Smooth muscle cell (in vitro differentiated cells): ENCODE data around the gene PLA2G4A. TPM values are rescaled to one million over a fixed set of nuclear protein-coding genes. Genes with fewer than 3 reads are reported as not detected.

ENCODE experiments used
- DNase-seq: peaks from one replicate; lab custom pipeline; 2025; ENCODE audit not compliant: unreplicated experiment; lab: John Stamatoyannopoulos, UW
- H2AFZ ChIP-seq: fragments of 200-600 bp; sonication (generic); 2 replicates; pipeline ENCODE4 v1.6.0; 2016; ENCODE audit warnings: antibody characterized with exemption, low read depth, mild to moderate bottlenecking
- H3F3A ChIP-seq: fragments of 200-600 bp; sonication (generic); 2 replicates; pipeline ENCODE4 v1.6.0; 2017; ENCODE audit warnings: antibody characterized with exemption, low read depth
- H3K27ac ChIP-seq: fragments of 200-600 bp; sonication (generic); 2 replicates; pipeline ENCODE4 v1.5.1; 2016; ENCODE audit warnings: low read depth, mild to moderate bottlenecking
- H3K27me3 ChIP-seq: fragments of 200-600 bp; sonication (generic); 2 replicates; pipeline ENCODE4 v1.6.1; 2016; ENCODE audit warnings: low read depth, mild to moderate bottlenecking
- H3K36me3 ChIP-seq: fragments of 200-600 bp; sonication (generic); 2 replicates; pipeline ENCODE4 v1.5.1; 2016; ENCODE audit warnings: low read depth
- H3K4me1 ChIP-seq: fragments of 200-600 bp; sonication (generic); 2 replicates; pipeline ENCODE4 v1.5.1; 2016; ENCODE audit warnings: low read depth
- H3K4me2 ChIP-seq: fragments of 200-600 bp; sonication (generic); 2 replicates; pipeline ENCODE4 v1.6.0; 2016; ENCODE audit warnings: mild to moderate bottlenecking
- H3K4me3 ChIP-seq: fragments of 200-600 bp; sonication (generic); 2 replicates; pipeline ENCODE4 v1.5.1; 2016; ENCODE audit warnings: mild to moderate bottlenecking
- H3K79me2 ChIP-seq: fragments of 200-600 bp; sonication (generic); 2 replicates; pipeline ENCODE4 v1.6.0; 2016; ENCODE audit warnings: low read depth, mild to moderate bottlenecking
- H3K9ac ChIP-seq: fragments of 200-600 bp; sonication (generic); 2 replicates; pipeline ENCODE4 v1.6.0; 2016; ENCODE audit warnings: low read depth
- H3K9me3 ChIP-seq: fragments of 200-600 bp; sonication (generic); replicated peaks from 2 replicates; pipeline ENCODE4 v1.5.1; 2016; ENCODE audit warnings: low read depth
- H4K20me1 ChIP-seq: fragments of 200-600 bp; sonication (generic); 2 replicates; pipeline ENCODE4 v1.6.0; 2016; ENCODE audit warnings: low read depth
- WGBS: methylation state at CpG from one replicate; pipeline ENCODE4 v1.1.7; 2016; ENCODE audit warnings: low lambda C conversion rate; 5-methylcytosine and 5-hydroxymethylcytosine counted together
- polyA plus RNA-seq: library from polyadenylated mRNA; unstranded; fragments of >200 nt; fragmentation: Nextera tagmentation; extraction: Ambion mirVana; gene quantifications from 2 replicates; pipeline ENCODE4 v1.2.1, GENCODE V29; 2016
- total RNA-seq: library from RNA; depleted of rRNA; stranded (reverse); fragments of >200 nt; gene quantifications from 2 replicates; pipeline ENCODE4 v1.2.3, GENCODE V29; 2014
- TF ChIP-seq, protein P1 (sequence below): fragments of 200-600 bp; sonication (generic); IDR thresholded peaks from 2 replicates; pipeline ENCODE4 v1.5.1; 2017; ENCODE audit warnings: borderline replicate concordance, mild to moderate bottlenecking, antibody characterized with exemption; ENCODE audit not compliant: insufficient read depth, poor library complexity, severe bottlenecking

Gene PLA2G4A
- total and polyA plus RNA-seq, 2 experiments from 2014 or later = 3.3 to 7.8 TPM

DNA sequence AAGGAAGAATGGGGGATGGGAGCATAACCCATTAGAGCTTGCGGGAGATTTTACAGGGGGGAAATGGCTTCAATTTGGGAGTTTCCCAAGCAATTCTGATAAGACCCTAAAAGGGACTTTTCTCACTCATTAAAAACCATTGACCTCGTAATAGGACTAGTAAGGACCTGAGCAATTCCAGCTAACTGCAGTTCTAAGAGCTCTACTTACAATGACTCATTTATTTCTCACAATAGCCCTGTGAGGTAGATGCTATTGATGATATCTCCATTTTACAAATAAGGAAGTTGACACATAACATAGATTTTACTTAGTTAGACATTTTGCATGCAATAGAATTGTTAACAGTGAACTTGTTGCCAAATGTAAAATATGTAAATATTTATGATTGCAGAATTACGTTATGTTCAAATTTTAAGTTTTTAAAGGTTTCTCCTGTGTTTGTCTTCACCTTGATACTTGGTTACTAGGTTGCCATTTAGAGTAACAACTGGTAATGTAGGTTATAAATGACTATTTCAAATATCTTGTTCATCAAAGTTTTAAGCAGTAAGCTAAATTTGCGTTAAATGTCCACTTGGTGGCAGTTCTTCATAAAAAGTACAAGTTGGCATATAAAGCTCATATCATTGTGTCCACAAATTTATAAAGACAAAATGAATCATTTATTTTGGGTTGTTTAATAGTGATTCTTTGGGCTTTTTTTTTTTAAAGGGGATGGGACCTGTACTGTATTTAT is 182.0 kb downstream of the PLA2G4A start:
- no peak overlapping the region for H3K4me3 ChIP-seq
- WGBS = 86% methylated on average over 4 of the region's 4 CpGs
- H3F3A ChIP-seq = no peaks in the 10 kb centered on the region
- H3K9ac ChIP-seq = no peak overlapping the region
- H3K4me2 ChIP-seq = no peak overlapping the region
- no peak overlapping the region for H2AFZ ChIP-seq
- no peaks in the 10 kb centered on the region for H3K79me2 ChIP-seq
- TF ChIP-seq, protein P1, sequence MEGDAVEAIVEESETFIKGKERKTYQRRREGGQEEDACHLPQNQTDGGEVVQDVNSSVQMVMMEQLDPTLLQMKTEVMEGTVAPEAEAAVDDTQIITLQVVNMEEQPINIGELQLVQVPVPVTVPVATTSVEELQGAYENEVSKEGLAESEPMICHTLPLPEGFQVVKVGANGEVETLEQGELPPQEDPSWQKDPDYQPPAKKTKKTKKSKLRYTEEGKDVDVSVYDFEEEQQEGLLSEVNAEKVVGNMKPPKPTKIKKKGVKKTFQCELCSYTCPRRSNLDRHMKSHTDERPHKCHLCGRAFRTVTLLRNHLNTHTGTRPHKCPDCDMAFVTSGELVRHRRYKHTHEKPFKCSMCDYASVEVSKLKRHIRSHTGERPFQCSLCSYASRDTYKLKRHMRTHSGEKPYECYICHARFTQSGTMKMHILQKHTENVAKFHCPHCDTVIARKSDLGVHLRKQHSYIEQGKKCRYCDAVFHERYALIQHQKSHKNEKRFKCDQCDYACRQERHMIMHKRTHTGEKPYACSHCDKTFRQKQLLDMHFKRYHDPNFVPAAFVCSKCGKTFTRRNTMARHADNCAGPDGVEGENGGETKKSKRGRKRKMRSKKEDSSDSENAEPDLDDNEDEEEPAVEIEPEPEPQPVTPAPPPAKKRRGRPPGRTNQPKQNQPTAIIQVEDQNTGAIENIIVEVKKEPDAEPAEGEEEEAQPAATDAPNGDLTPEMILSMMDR = no peak
- no peaks in the 10 kb centered on the region for H4K20me1 ChIP-seq
- no peaks in the 10 kb centered on the region for H3K4me1 ChIP-seq
- no peaks in the 10 kb centered on the region for H3K36me3 ChIP-seq
- DNase-seq = no peak
- H3K27ac ChIP-seq = no peak overlapping the region
- H3K27me3 ChIP-seq = no peaks in the 10 kb centered on the region
- no peaks in the 10 kb centered on the region for H3K9me3 ChIP-seq

DNA sequence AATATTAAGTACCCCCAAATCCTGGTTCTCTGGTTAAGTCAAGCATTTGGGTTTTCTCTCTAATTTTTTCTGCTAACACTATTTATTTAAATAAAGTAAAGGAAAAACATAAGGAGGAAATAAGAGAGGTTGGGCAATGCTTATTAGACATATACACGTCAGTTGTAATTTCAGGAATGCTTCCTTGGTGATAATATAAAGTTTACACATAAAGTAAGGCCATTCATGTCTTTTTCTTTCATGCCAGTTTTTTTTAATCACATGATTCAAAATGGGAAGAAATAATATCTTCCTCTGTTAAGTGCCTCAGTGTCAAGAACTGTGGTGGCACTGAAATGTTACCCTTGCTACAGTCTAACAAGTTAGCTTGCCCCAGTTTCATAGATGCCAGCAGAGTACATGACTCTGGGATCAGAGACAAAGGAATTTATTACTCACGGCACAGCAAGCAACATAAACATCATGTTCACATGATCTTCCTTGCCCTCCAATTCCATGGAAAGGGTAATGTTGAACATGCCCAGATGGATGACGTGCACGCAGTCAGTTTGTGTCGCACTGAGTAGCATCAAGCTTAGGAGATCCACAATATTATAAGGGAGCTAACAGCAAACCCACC is 184.9 kb downstream of the PLA2G4A start:
- H3K79me2 ChIP-seq = no peaks in the 10 kb centered on the region
- DNase-seq = no peak
- no peaks in the 10 kb centered on the region for H3F3A ChIP-seq
- TF ChIP-seq, protein P1 = no peak
- no peaks in the 10 kb centered on the region for H3K36me3 ChIP-seq
- no peaks in the 10 kb centered on the region for H4K20me1 ChIP-seq
- no peak overlapping the region for H3K4me2 ChIP-seq
- H3K4me1 ChIP-seq = no peaks in the 10 kb centered on the region
- H3K27ac ChIP-seq = no peak overlapping the region
- 92% methylated on average over 5 of the region's 5 CpGs for WGBS
- H3K9me3 ChIP-seq = no peaks in the 10 kb centered on the region
- no peak overlapping the region for H3K9ac ChIP-seq
- no peaks in the 10 kb centered on the region for H3K27me3 ChIP-seq
- no peak overlapping the region for H2AFZ ChIP-seq
- no peak overlapping the region for H3K4me3 ChIP-seq

DNA sequence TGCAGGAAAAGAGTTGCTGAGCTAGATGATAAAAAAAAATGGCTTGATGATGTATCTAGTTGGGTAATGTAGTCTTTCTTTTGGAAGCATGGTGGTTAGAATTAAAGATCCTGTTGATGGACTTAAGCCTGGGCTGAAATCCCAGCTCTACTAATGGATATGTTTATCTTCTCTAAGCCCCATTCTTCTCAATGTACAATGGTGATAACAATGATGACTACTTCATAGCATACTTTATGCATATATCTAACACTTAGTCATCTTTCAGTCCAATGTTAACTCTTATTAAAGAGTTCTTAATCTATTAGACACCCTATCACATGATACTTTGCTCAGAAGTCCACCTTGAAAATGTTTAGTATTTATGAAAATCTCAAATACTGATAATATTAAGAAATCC is 189.5 kb downstream of the PLA2G4A start:
- no peaks in the 10 kb centered on the region for H3K9me3 ChIP-seq

More for the DNA sequence above, 189.5 kb downstream of the PLA2G4A start:
- Histone ChIP-seq H3K79me2 (no peaks in the 10 kb centered on the region), H3K36me3 (no peaks in the 10 kb centered on the region), H3K4me1 (no peaks in the 10 kb centered on the region), H3F3A (no peaks in the 10 kb centered on the region), H3K4me3 (no peak overlapping the region), H3K27ac (no peak overlapping the region), H4K20me1 (no peaks in the 10 kb centered on the region), H2AFZ (no peak overlapping the region), H3K4me2 (no peak overlapping the region), H3K9ac (no peak overlapping the region), H3K27me3 (no peaks in the 10 kb centered on the region)
- TF ChIP-seq, protein P1 = no peak
- no peak for DNase-seq
